ENCODE measurements around the gene TECPR2.

DNA sequence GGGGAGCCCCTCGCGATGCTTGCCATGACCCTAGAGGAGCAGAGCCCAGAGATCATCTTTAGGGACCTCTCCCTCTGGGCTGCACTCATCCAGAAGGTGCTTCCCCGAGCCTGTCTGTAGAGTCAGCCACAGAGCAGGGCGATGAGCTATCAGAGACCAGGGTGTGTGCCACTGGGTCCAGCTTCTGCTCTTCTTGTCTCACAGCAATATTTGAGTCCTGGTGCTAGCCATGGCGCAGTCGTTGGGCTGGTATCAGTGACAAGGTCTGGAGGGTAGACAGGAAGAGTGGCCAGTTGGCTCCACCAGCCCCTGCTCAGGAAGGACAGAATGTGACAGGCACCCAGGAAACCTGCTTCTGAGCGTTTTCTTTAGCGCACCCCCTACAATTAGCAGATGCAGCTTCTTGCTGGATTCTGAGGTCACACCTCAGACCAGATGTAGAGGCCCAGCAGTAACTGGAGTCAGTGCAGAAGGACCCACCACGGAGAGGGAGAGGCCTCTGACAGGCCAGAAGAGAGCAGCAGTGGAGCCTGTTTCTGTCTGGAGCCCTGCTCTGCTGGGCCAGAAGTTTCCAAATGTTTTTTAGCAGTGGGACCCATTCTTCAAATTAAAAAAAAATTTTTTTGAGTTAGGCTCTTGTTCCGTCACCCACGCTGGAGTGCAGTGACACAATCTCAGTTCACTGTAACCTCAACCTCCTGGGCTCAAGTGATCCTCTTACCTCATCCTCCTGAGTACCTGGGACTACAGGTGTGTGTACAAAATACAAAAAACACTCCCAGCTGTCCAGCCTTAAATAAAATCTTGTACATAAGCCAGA lies 123.2 kb downstream of the TECPR2 start:
- TF ChIP-seq, protein P1, sequence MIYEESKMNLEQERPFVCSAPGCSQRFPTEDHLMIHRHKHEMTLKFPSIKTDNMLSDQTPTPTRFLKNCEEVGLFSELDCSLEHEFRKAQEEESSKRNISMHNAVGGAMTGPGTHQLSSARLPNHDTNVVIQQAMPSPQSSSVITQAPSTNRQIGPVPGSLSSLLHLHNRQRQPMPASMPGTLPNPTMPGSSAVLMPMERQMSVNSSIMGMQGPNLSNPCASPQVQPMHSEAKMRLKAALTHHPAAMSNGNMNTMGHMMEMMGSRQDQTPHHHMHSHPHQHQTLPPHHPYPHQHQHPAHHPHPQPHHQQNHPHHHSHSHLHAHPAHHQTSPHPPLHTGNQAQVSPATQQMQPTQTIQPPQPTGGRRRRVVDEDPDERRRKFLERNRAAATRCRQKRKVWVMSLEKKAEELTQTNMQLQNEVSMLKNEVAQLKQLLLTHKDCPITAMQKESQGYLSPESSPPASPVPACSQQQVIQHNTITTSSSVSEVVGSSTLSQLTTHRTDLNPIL (CRISPR knock-in tag; IDR thresholded peaks at IDR 0.05; ENCODE audit: low read depth) = no peak
- TF ChIP-seq RARB (CRISPR knock-in tag; IDR thresholded peaks at IDR 0.05) = no peak
- TF ChIP-seq ISL1 (CRISPR knock-in tag; IDR thresholded peaks at IDR 0.05) = no peak
- TF ChIP-seq ESRRG (CRISPR knock-in tag; IDR thresholded peaks at IDR 0.05) = no peak
- TF ChIP-seq PPARA (CRISPR knock-in tag; IDR thresholded peaks at IDR 0.05; ENCODE audit: borderline replicate concordance) = no peak
- TF ChIP-seq TCF4 (CRISPR knock-in tag; IDR thresholded peaks at IDR 0.05; ENCODE audit: borderline replicate concordance) = no peak
- no peak for TF ChIP-seq ZNF8 (CRISPR knock-in tag; IDR thresholded peaks at IDR 0.05)
- TF ChIP-seq ZFP3 (CRISPR knock-in tag; IDR thresholded peaks at IDR 0.05) = no peak

All from SK-N-SH treated with all-trans-retinoic acid at 6 μM for 48 hours (cell line).